Right renal cortex interstitium (tissue), 3 donors: ENCODE results near the gene ANG. TPM values are rescaled to one million over a fixed set of nuclear protein-coding genes. Genes with fewer than 3 reads are reported as not detected.
"Not testable (repeated sequence)": the region's sequence is repeated elsewhere in the genome, so short reads cannot be mapped to it uniquely, and the experiment has no call there.

Experiments
- DNase-seq, 3 donors: peaks; one replicate each; pipeline ENCODE4 v3.0.0-alpha.2; 2013; ENCODE audit warnings: low read depth in 3 of 3, low spot score in 2 of 3
- polyA plus RNA-seq, 3 donors: library from polyadenylated mRNA; unstranded; fragments of 120-200 nt; gene quantifications; one replicate each; pipeline ENCODE4 v1.2.1, GENCODE V29; 2013; ENCODE audit not compliant: insufficient read length in 3 of 3

ANG gene
- 1 to 10 TPM; 3.8 to 4.8 (median 3.8) TPM for polyA plus RNA-seq

DNA sequence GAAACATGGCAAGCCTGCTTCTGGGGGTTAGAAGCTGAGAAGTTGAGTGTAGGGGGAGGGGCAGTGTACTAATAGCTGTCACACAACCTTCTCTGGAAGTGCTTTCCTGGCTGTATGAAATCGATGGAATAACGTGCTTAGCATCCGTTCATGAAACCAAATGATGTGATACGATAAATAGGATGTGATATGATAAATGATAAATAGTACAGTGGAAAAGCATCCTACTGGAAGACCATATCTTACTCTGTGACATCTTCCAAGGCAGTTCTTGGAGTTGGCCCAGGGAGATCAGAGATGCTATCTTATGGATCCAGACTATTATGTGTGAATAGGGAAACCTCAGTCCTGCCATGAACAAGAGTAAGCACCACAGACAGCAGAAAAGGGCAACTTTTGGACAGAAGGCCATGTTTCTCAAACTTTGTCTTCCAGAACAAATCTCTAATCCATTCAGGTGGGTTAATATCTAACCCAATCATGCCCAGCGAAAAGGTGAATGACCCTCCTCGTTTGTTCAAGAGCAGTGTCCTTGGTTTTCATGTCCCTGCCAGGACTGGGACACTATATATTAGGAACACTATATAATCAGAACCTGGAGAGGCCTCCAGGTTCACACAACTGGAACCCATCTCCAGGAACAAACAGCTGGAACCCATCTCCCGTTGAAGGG is at the start of gene ANG:
Gene ANG, plus strand, starts transcription at position 598 of the 673 bp plus-strand sequence. CDS start 4,801 bp downstream, outside the sequence.
- DNase-seq, result no peak

DNA sequence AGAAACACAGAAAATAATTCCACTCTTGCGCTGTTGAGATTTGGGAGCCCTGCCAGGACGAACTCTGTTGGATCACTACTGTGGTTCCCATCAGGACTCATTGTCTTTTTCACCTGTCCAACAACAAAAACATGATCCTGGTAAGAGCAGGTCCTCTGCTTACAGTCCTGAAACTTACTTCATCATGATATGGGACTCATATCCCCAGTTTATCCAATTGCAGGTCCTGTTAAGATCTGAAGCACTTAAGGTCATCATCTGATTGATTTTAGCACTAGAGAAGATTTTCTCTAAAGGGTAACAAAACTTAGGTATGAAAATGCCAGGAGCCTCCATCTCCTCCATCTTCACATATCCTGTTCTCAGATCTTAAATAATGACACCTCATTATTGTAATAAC is 47.0 kb upstream of the ANG start, which contains the start of gene OR6S1:
Gene OR6S1, minus strand, starts transcription at position 101 of the 400 bp plus-strand sequence. Its CDS starts 0 bp downstream, at position 101.
- DNase-seq, result no peak

DNA sequence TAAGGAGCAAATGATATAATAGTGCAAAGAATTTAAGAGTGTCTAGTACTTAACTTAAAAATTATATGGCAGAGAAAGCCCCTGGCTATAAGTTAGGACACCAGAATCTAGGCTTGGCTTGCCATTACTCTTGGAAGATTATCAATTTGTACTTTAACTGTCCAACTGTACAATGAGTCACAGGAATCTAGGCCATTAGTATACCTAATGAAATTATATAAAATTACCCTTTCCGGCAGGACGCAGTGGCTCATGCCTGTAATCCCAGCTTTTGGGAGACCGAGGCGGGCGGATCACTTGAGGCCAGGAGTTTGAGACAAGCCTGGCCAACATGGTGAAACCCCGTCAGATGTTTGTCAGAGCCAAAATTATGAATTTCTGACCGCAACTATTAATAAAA is 46.4 kb upstream of the ANG start:
- DNase-seq, result no peak

DNA sequence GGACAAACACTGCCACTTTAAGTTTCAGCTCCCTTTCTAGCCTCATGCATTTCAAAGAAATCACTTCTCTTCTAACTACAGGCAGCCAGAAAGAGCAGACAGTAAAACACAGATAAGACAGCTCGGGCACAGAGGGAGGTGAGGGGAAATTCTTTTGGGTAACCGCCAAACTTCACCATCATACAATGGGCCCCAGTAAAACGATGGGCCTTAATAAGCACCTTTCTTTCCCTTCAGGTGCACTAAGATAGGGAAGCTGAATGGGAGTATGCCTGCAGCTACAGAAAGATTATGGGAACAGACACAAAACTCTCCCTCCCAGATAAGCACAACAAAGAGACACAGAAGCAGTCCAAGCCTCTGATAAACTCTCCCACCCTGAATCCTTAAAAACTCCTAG is 45.8 kb upstream of the ANG start:
- not testable (repeated sequence) for DNase-seq

DNA sequence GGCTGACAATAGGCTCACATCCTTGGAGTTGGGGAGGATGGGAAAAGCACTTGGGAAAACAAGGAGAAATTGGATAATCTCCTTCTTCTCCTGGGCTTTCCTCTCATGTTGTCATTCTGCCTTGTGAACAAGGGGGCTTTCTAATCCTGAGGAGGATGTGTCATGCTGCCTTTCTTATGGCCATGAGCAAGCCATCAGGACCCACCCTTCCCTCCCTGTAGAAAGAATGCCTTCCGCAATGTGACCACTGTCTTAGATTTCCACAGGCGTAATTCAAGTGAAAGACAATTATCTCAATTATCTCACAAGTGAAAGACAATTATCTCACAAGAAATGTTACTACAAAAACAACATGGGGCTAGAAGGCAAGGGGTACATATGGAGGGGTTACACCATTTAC is 44.0 kb upstream of the ANG start:
- no peak for DNase-seq

DNA sequence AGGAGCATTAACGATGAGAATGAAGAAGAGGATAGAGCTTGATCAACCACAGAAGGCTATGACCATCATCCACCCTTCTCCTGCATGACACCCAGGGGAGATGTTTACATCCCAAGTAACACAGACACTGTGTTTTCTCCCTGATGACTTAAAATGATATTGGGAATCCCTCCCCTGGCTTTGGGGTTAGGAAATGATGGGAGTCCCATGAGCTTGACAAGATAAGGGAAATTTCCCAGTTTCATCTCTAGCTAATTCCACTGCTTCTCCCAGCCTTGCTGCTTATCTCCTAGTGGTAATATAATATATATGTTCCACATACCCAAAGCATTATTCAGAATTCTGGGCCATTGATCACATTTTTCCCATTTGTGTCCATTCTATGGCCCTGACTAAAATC is 43.1 kb upstream of the ANG start:
- no peak for DNase-seq

DNA sequence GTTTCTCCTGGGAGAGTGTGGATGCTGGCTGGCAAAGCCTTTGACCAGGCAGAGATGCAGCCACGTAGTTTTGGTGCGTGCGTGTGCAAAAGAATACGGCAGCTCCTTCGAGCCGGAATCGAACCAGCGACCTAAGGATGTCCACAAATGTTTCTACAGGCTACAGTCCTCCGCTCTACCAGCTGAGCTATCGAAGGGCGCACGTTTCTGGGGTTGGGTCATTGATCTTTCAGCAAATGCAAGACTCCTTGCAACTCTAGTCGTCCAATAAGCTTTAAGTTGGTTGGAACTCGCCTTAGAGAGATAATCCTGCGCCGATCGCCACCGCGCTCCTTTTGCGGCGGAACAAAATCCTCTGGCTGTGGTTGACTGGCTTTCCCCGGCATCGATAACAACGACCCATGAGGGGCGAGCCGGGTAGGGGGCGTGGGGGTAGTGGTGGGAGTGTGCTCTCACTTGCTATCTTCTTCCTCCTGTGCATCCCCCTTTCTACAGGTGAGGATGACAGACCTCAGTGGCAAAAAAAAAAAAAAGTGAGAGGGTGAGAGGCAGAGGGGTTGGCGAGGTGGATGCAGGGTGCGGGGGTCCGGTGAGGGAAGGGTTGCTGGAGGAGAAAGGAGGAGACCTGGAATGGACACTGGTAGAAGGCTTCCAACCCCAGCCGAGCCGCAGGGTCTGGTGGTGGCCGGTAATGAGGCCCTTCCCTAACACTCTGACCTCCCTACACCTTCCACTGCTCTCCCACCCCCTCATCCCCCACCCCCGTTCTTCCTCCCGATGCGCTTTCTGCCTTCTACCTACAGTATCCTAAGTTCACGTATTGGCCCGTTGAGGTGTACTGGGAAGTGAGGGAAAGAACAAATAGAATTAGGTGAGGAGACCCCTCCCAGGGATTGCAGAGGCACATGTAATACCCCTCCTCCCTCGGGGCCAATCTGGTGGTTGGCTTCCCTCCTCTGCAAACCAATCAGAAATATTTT is 35.3 kb upstream of the ANG start:
- DNase-seq, result no peak

DNA sequence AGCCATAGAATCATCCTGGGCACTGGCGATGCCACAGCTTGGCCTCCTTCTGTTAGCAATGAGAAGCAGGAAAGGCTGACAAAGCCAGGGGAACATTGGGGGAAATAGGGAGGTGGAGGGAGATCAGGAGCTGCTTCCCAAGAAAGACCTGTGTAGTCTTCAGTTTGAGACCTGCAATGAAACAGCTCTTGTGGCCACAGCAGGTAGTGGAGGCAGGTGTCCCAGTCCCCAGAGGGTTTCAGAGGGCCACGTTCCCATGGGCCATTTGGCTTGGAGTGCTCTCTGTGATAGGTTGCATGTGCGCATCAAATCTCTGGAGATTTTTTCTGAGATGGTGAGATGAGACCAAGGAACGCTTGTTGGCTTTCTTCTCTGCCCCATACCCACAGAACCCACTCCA is 32.7 kb upstream of the ANG start:
- DNase-seq, result no peak

DNA sequence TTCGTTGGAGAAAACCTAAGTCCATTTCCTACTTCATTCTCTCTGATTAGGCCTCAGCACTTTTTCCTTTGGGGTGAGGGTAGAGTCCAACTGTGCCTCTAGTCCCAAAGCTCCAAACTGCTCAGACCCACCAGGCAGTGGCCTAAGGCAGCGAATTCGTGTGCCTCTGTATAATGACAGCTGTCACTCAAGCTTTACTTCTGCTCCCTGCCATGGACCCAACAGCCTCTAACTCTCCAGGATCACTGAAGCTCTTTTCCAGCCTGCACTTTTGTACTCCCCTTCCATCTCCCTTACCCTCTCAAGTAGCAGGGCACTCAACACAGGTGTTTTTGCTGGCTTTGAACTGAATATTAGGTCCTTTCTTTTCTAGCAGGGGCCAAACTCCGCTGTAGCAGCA is 32.3 kb upstream of the ANG start:
- DNase-seq, result no peak

DNA sequence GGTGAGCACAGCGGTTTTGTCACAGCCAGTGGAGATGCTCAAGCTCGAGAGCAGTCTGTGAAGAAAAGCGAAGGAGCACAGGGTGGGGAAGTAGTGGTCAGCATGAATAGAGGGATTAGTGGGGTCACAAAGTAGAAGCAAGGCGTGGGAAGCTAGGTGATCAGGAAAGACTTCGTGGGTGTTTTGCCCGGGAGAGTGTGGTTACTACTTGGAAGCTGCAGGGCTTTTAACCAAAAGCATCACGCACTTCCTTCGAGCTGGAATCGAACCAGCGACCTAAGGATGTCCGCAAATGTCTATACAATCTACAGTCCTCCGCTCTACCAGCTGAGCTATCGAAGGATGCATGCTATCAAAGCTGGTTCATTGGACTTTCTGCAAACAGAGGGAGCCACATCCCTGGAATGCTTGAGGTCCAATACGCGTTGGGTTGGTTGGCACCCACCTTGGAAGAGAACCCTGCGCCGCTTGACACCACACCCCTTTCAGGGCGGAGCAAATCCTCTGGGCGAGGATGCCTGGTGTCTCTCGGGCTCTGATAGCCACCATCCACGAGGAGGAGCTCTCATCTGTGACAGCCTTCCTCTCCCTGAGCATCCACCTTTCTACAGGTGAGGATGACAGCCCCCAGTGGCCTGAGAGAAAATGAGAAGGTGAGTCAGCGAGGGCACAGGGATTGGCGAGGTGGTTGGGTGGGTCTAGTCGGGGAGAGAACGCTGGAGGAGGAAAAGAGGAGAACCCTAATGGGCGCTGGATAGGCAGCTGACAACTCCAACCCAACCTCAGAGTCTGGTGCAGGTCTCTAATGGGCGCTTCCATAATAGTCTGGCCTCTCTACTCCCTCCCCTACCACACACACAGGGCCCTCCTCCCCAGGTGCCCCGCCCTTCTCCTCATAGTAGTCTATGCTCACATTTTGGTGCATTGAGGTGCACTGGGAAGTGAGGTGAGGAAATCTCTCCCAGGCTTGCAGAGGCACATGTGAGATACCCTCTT is 31.1 kb upstream of the ANG start:
- DNase-seq, result no peak

DNA sequence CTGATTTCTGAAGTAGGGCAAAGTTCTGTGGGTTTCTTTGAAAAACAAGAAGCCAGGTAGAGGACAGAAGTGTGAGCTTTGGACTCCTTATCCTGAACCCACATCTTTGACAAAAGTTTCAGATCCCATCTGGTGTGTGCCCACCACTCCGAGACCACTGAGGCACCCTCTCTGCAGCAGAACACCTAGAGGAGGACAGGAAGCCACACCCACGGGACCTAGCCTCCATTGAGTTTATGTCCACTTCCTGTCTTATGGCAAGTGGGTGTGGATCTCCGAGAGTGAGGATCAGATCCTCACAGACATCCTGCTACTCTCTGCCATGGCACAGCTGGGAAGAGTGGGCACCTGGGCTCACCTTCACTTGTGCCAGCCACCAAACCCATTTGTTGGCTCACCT is 30.3 kb upstream of the ANG start:
- no peak for DNase-seq

DNA sequence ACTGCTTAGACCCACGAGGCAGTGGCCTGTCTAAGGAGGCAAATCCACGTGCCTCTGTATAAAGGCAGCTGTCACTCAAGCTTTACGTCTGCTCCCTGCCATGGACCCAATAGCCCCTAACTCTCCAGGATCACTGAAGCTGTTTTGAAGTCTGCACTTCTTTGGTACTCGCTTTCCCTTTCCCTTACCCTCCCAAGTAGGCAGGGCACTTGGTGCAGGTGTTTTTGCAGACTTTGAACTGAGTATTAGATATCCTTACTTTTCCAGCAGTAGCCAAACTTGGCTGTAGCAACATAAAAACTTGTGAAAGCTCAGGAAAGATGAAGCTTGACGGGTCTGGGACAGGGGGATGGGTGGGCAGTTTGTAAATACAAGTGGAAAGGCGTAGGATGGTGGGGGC is 29.2 kb upstream of the ANG start:
- DNase-seq, result no peak

DNA sequence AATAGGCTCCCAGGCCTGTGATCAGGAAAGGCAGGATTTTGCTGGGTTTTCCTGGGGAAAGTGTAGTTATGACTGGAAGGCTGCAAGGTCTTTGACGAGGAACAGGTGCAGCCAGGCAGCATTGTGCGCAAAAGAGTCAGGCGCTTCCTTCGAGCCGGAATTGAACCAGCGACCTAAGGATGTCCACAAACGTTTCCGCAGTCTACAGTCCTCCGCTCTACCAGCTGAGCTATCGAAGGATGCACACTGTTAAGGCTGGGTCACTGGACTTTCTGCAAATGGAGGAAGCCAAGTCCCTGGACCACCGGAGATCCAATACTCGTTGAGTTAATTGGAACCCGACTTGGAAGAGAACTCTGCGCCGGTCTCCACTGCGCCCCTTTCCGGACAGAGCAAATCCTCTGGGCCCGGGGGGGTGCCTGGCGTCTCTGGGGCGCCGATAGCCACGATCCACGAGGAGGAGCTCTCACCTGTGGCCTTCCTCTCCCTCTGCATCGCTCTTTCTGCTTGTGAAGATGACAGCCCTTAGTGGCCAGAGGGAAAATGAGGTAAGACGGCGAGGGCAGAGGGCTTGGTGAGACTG is 28.7 kb upstream of the ANG start:
- DNase-seq, result no peak

DNA sequence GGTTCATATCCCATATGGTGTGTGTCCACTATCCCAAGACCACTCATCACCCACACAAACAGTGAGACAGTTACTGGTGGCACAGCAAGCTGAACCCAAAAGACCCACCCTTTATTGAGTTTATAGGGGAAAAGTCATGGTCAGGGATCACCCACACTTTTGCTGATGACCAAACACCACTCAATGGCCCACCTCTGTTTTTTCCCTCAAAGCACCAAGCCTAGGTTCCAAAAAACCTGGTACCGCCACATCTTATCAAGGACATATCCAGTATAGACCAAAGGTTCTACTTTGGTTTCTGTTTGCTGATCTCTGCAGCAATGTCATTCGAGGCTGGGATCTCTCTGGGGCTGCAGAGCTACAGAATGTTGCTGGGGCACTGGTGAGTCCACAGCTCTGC is 27.4 kb upstream of the ANG start:
- no peak for DNase-seq

DNA sequence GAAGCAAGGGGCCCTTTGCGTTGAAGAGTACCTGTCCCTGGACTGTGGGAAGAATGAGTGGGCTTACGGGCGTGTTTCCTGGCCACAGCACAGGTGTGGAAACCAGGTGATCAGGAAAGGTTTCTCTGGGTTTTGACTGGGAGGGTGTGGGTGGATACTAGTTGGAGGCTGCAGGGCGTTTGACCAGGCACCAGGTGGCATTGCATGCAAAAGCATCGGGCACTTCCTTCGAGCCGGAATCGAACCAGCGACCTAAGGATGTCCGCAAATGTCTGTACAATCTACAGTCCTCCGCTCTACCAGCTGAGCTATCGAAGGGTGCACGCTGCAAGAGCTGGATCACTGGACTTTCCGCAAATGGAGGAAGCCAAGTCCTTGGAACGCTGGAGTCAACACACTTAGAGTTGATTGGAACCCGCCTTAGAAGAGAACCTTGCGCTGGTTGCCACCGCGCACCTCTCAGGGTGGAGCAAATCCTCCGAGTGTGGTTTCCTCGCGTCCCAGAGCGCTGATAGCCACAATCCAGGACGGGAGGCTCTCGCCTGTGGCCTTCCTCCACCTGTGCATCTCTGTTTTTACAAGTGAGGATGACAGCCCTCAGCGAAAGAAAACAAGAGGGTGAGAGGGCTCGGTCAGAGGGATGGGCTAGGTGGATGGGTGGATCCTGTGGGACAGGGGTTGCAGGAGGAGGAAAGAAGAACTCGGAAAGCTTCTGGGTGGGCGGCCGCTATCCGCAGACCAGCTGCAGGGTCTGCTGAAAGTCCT is 25.4 kb upstream of the ANG start:
- no peak for DNase-seq

DNA sequence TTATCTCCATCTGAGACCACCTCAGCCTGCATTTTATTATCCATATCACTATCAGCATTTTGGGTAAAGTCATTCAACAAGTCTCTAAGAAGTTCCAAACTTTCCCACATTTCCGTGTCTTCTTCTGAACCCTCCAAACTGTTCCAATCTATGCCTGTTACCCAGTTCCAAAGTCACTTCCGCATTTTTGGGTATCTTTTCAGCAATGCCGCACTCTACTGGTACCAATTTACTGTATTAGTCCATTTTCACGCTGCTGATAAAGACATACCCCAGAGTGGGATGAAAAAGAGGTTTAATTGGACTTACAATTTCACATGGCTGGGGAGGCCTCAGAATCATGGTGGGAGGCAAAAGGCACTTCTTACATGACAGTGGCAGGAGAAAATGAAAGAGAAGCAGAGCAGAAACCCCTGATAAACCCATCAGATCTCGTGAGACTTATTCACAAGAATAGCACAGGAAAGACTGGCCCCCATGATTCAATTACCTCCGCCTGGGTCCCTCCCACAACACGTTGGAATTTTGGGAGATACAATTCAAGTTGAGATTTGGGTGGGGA is 22.1 kb upstream of the ANG start:
- not testable (repeated sequence) for DNase-seq

DNA sequence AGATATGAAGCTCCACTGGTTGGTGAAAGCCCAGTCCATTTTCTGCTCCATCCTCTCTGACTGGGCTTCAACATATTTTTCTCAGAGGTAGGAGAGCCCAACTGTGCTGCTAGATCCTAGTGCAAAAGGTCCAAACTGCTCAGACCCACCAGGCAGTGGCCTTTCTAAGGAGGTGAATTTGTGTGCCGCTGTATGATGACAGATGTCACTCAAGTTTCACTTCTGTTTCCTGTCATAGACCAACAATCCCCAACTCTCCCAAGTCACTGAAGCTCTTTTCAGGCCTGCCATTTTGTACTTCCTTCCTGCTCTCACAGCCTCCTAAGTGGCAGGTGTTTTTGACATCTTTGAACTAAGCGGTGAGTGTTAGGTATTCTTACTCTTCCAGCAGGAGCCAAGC is 20.6 kb upstream of the ANG start:
- DNase-seq, result no peak

DNA sequence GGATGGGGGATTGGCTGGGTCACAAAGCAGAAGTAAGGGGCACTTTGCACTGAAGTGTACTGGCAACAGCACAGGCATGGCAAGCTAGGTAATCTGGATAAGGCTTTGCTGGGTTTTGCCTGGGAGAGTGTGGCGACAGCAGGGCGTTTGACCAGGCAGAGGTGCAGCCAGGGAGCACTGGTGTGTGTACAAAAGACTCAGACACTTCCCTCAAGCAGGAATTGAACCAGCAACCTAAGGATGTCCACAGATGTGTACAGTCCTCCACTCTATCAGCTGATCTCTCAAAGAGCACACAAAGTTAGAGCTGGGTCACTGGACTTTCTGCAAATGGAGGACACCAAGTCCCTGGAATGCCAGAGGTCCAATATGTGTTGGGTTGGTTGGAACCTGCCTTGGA is 19.6 kb upstream of the ANG start:
- DNase-seq, result no peak

DNA sequence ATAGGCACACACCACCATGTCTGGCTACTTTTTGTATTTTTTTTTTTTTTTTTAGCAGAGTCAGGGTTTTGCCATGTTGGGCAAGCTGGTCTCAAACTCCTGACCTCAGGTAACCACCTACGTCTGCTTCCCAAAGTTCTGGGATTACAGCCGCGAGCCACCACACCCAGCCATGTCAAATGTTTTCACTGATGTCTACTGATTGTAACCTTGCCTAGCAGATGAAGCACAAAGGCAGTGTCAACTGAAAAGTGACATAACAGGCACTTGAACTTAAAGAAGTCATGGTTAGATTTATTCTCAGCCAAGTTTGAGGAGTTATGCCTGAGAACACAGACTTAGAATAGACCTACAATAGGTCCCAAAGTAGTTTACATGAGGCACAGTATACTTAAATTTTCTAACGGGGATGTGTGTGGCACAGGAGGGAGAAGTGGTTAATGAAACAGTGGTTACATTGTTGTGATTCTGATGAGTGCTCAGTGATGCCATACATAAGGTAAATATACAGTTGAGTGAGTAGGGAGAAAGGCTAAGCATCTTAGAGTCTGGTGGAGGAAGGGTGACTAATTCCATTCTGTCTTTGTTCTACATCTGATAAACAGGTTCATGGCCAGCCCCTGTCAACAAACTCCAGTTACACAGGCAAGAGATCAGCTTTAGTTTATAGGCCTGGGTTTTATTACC is 16.8 kb upstream of the ANG start:
- DNase-seq, result no peak
